Stimulated activated CD4-positive, alpha-beta T cell treated with anti-CD3 and anti-CD28 coated beads, Interleukin-2, amount 100 ng/mL, for 48 hours (primary cell): ENCODE data around the gene RGL2.
"Not testable (repeated sequence)": the region's sequence is repeated elsewhere in the genome, so short reads cannot be mapped to it uniquely, and the experiment has no call there.

Experiments
- DNase-seq, 2 donors: peaks; one replicate each; pipeline ENCODE4 v3.0.0-alpha.2; 2020

The RGL2 gene

GRCh38 chr6:33273129-33273923, 25.4 kb downstream of the RGL2 start:
- DNase-seq = no peak

GRCh38 chr6:33272275-33273128, 26.2 kb downstream of the RGL2 start:
- DNase-seq = no peak

- DNase-seq = peak; percentile 85 to 86
These were observed 27.1 kb downstream of the RGL2 start, which contains the start of the genes RPS18 and VPS52 for GRCh38 chr6:33271468-33272274. Gene RPS18, plus strand, starts transcription at chr6:33272075. Its CDS starts 45 bp downstream, at chr6:33272120. Gene VPS52, minus strand, starts transcription at chr6:33271876. Its CDS starts 201 bp downstream, at chr6:33271675.

GRCh38 chr6:33271117-33271467, 27.6 kb downstream of the RGL2 start:
- DNase-seq = no peak

- DNase-seq = no peak
These were observed 34.7 kb downstream of the RGL2 start for GRCh38 chr6:33264015-33264414.

- DNase-seq = not testable (repeated sequence)
These were observed 36.3 kb downstream of the RGL2 start for GRCh38 chr6:33262490-33262889.

GRCh38 chr6:33259032-33259431, 39.7 kb downstream of the RGL2 start:
- DNase-seq = no peak

- no peak for DNase-seq
These were observed 44.2 kb downstream of the RGL2 start for GRCh38 chr6:33254591-33254990.

GRCh38 chr6:33252759-33253158, 46.0 kb downstream of the RGL2 start:
- no peak for DNase-seq

GRCh38 chr6:33251395-33252012, 47.2 kb downstream of the RGL2 start:
- DNase-seq = no peak

GRCh38 chr6:33250731-33251130, 48.0 kb downstream of the RGL2 start:
- DNase-seq = no peak

GRCh38 chr6:33249732-33250630, 48.8 kb downstream of the RGL2 start:
- DNase-seq = no peak

GRCh38 chr6:33248932-33249731, 49.6 kb downstream of the RGL2 start:
- peak; percentile 93 to 94 for DNase-seq

GRCh38 chr6:33248643-33248931, 50.2 kb downstream of the RGL2 start:
- DNase-seq = peak; percentile 27 to 39

GRCh38 chr6:33247977-33248642, 50.6 kb downstream of the RGL2 start:
- DNase-seq = peak; percentile 92 to 95

- DNase-seq = no peak
These were observed 55.3 kb downstream of the RGL2 start for GRCh38 chr6:33243476-33243875.

- no peak for DNase-seq
These were observed 56.8 kb downstream of the RGL2 start for GRCh38 chr6:33241968-33242367.
